NCI-H69 (cell line): ENCODE results near the gene NCK2.
A peak's percentile ranks its signal among the peaks of the same experiment; 100 is the strongest.

Experiments used
- DNase-seq: peaks from one replicate; lab custom pipeline; 2025; lab: John Stamatoyannopoulos, UW

Gene NCK2

DNA sequence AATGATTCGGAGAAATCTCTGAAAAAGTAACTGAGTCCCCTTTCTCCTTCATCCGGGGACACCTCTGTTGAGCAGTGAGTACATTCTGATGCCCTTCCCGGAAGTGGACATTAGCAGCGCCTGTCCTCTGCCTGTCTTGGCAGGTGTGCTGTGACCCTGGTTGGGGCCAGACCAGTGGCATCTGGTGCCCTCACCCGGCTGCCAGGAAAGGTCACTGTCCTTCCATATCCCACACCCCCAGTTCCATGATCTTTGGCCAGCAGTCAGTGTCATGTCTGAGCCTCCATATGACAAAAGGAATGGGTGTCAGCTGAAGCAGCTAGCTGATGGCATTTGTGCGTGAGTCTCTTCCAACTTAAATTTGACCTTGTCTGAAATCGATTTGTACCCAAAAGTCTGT is 128.1 kb downstream of the NCK2 start:
- no peak for DNase-seq

DNA sequence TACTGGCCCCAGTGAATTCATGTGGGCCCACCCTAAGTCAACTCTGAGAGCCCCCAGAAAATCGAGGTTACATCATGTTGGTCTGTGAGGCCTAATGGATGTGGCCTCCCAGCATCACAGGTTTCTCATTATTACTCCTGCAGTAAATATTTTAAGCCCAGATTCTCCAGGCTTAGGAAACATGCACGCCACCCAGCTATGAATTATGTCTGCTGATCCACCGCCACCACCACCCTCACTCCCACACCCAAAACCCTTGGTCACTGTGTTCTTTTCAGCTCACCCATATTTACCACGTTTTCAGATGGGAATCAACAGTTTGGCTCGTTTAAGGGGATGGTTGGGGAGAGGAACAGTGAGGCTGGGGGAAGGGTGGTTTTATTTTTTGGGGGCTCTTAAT is 128.6 kb downstream of the NCK2 start:
- DNase-seq = no peak

- no peak for DNase-seq
Observed at GRCh38 chr2:105873721-105874120, 129.0 kb downstream of the NCK2 start.

- no peak for DNase-seq
Observed at GRCh38 chr2:105874466-105874865, 129.8 kb downstream of the NCK2 start.

- DNase-seq = peak; percentile 33
Observed at GRCh38 chr2:105875241-105875640, 130.5 kb downstream of the NCK2 start.

GRCh38 chr2:105876191-105876590 is 131.5 kb downstream of the NCK2 start:
- DNase-seq = no peak

DNA sequence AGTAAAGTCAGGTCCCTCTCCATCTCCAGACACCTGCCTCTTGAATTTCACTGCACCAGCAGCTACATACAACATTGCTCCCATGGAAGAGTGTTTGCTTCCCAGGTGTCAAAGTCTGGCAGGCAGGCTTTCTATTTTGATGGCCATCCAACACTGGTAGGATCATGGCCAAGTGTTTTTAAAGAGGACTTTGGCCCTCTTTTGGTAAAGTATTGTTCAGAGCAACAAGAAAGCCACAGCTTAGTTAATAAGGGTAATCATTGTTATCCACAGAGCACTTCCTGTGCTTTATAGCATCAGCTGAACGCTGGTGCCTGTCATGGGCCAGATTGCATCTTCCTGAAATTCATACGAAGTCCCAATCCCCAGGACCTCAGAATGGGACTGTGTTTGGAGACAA is 133.2 kb downstream of the NCK2 start:
- DNase-seq = no peak

GRCh38 chr2:105879106-105879802 is 134.5 kb downstream of the NCK2 start:
- no peak for DNase-seq

- no peak for DNase-seq
Observed at GRCh38 chr2:105879803-105880300, 135.1 kb downstream of the NCK2 start.

- no peak for DNase-seq
Observed at GRCh38 chr2:105880637-105881036, 135.9 kb downstream of the NCK2 start.

DNA sequence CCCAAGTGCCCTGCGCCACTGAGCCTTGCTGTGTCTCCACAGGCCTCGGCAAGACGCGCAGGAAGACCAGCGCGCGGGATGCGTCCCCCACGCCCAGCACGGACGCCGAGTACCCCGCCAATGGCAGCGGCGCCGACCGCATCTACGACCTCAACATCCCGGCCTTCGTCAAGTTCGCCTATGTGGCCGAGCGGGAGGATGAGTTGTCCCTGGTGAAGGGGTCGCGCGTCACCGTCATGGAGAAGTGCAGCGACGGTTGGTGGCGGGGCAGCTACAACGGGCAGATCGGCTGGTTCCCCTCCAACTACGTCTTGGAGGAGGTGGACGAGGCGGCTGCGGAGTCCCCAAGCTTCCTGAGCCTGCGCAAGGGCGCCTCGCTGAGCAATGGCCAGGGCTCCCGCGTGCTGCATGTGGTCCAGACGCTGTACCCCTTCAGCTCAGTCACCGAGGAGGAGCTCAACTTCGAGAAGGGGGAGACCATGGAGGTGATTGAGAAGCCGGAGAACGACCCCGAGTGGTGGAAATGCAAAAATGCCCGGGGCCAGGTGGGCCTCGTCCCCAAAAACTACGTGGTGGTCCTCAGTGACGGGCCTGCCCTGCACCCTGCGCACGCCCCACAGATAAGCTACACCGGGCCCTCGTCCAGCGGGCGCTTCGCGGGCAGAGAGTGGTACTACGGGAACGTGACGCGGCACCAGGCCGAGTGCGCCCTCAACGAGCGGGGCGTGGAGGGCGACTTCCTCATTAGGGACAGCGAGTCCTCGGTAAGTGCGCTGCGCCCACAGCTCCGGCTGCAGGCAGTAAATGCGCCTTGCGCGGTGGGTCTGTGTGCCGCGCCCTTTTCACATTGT is 136.8 kb downstream of the NCK2 start:
- DNase-seq = no peak

- DNase-seq = no peak
Observed at GRCh38 chr2:105882341-105882740, 137.6 kb downstream of the NCK2 start.

DNA sequence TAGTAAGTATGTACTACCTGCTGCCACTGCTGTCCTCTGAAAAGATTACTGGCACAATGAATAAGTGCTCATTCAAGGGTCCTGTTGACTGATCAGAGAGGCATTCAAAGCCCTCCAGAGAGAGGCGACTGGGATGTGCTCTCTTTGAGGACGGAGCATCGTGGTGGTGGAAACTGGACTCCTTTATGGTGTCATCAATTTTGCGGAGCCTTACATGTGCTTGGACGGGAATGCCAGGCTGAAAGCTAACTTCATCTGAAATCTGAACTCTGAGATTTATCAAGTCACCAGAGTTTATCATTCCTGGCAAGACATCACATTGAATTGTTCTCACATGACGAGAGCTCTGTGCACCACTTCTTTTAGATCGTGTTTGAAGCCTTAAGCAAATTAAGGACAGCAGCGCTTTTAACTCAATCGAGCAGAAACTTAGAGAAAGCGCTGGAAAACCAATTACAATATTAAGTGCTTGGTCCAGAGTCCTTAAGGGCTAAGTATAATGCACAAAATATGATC is 138.3 kb downstream of the NCK2 start:
- no peak for DNase-seq

GRCh38 chr2:105883911-105884694 is 139.4 kb downstream of the NCK2 start:
- DNase-seq = no peak

DNA sequence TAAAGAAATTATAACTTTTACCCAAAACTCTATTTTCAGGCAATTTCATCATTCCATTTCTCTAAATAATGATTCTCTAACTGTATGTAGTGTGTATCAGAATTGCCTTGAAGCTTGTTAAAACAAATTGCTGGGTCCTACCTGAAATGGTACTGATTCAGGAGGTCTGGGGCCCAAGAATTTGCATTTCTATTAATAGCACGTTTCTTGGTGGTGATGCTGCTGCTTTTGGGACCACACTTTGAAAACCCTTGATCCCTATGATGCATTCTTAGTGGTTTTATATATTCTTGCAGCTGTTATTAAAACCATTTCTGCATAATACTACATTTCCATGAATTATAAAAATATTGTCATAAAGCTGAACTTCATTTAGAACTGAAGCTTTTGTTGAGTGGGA is 140.7 kb downstream of the NCK2 start:
- DNase-seq = no peak

DNA sequence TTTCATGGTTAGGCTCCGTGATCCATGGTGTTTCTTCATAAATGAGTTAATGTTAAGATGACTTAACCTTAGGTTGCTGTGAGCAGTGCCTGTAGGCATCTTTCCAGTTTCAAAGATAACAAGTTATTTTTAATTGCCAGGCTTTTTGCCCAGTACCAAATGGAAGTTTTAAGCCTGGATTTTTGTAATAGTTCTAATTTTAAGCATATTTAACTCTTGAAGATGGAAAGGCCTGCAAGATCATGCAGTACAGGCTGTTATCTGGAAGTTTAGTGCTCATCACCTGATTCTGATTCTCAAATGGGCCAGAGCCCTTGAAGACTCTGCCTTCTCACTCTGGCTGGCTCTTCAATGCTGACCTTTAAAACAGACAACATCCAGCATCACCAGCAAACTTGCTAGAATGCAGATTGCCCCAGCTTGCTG is 141.3 kb downstream of the NCK2 start:
- no peak for DNase-seq

- no peak for DNase-seq
Observed at GRCh38 chr2:105886687-105887086, 142.0 kb downstream of the NCK2 start.

GRCh38 chr2:105887256-105887655 is 142.5 kb downstream of the NCK2 start:
- no peak for DNase-seq

GRCh38 chr2:105888625-105889024 is 143.9 kb downstream of the NCK2 start:
- peak; percentile 26 for DNase-seq

DNA sequence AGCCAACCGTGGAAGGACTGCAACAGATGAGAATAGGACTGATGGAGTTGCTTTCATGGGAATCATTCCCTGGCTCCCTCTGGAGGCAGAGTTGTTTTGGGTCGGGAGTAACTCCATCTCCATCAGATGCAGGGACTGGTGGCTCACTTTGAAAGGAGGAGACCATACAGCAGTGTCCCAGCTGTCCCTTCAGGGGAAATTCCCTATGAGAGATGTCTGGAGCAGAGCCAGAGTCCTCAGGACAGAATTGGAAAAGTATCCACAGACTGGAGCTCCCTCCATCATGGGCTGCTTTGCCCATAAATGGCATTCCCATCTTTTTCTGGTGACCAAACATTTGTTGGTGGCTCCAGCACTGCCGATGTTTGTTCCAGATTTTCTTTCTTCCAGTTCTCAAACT is 144.3 kb downstream of the NCK2 start:
- no peak for DNase-seq

GRCh38 chr2:105890111-105890510 is 145.4 kb downstream of the NCK2 start:
- no peak for DNase-seq

DNA sequence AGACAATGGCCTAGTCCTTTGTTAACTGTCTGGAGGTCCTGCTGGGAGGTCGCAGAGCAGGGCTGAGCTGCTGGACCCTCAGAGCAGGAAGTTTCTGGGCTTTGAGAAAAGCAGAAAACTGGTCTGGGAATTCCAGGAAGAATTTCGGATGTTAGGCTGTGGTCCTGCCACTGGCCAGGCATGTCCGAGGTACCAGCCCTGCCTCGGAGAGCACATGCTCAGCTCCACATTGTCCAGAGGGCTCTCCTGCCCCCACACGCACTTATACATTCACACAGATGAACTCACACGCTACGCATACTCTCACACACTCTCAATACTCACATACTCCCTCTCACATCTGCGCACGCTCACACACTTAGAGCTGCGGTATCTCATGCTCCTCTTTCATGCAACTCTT is 146.1 kb downstream of the NCK2 start:
- no peak for DNase-seq
